Vagina (tissue), 2 donors: ENCODE results near the gene PIGV. TPM values are rescaled to one million over a fixed set of nuclear protein-coding genes. Genes with fewer than 3 reads are reported as not detected.

Experiments
- DNase-seq, 2 donors: peaks; one replicate each; pipeline ENCODE4 v3.0.0-alpha.2; 2017; ENCODE audit errors: extremely low spot score in 2 of 2
- H3K27ac ChIP-seq: fragments of 200-600 bp; sonication (generic); one replicate; pipeline ENCODE4 v1.5.1; 2019
- H3K27me3 ChIP-seq: fragments of 200-600 bp; sonication (generic); one replicate; pipeline ENCODE4 v1.5.1; 2019
- H3K36me3 ChIP-seq, 2 donors: fragments of 200-600 bp; sonication (generic); one replicate each; pipeline ENCODE4 v1.5.1; 2017 to 2019
- H3K4me1 ChIP-seq: fragments of 200-600 bp; sonication (generic); one replicate; pipeline ENCODE4 v1.5.1; 2019
- H3K4me3 ChIP-seq, 2 donors: fragments of 200-600 bp; sonication (generic); 1 replicate in 1 of 2; 2 replicates in 1 of 2; pipeline ENCODE4 v1.5.1; 2016 to 2019
- H3K9me3 ChIP-seq: fragments of 200-600 bp; sonication (generic); one replicate; pipeline ENCODE4 v1.5.1; 2019
- POLR2A ChIP-seq, 2 donors: fragments of 450-650 bp; IDR thresholded peaks; one replicate each; pipeline ENCODE4 v1.6.1; 2017; ENCODE audit warnings: antibody characterized with exemption in 2 of 2, mild to moderate bottlenecking in 2 of 2, moderate library complexity in 2 of 2
- POLR2AphosphoS5 ChIP-seq, 2 donors: sonication (generic); formaldehyde crosslinking; IDR thresholded peaks; one replicate each; pipeline ENCODE4 v1.9.0; 2017; ENCODE audit warnings: antibody characterized with exemption in 2 of 2, mild to moderate bottlenecking in 2 of 2, low read depth in 1 of 2; ENCODE audit not compliant: insufficient read depth in 1 of 2
- intact Hi-C: fragments of 100-400 bp; cut with DNase I; formaldehyde crosslinking; loops from one replicate; pipeline ENCODE4 v1.15.1; 2023
- total RNA-seq: library from RNA; depleted of rRNA; stranded (reverse); fragments of >200 nt; gene quantifications from one replicate; pipeline ENCODE4 v1.2.3, GENCODE V29; 2016
- TF ChIP-seq, protein P1 (sequence below), 3 experiments: fragments of 450-650 bp in 2 of 3; fragments of 200-600 bp in 1 of 3; sonication (generic) in 1 of 3; IDR thresholded peaks; one replicate each; pipeline ENCODE4 v1.5.1; 2017 to 2019; ENCODE audit warnings: antibody characterized with exemption in 3 of 3, mild to moderate bottlenecking in 2 of 3, moderate library complexity in 2 of 3

Gene PIGV
- total RNA-seq, 1 donor from 2014 or later, result 8.1 TPM

GRCh38 chr1:26788515-26788785 is 700 bp downstream of the PIGV start:
- TF ChIP-seq, protein P1, sequence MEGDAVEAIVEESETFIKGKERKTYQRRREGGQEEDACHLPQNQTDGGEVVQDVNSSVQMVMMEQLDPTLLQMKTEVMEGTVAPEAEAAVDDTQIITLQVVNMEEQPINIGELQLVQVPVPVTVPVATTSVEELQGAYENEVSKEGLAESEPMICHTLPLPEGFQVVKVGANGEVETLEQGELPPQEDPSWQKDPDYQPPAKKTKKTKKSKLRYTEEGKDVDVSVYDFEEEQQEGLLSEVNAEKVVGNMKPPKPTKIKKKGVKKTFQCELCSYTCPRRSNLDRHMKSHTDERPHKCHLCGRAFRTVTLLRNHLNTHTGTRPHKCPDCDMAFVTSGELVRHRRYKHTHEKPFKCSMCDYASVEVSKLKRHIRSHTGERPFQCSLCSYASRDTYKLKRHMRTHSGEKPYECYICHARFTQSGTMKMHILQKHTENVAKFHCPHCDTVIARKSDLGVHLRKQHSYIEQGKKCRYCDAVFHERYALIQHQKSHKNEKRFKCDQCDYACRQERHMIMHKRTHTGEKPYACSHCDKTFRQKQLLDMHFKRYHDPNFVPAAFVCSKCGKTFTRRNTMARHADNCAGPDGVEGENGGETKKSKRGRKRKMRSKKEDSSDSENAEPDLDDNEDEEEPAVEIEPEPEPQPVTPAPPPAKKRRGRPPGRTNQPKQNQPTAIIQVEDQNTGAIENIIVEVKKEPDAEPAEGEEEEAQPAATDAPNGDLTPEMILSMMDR (IDR thresholded peaks at IDR 0.05), result no peak
- no peak for TF ChIP-seq POLR2AphosphoS5 (IDR thresholded peaks at IDR 0.05; ENCODE audit: insufficient read depth in 1 of 2, low read depth in 1 of 2)
- TF ChIP-seq POLR2A (IDR thresholded peaks at IDR 0.05), result no peak
- DNase-seq, result no peak
- Histone ChIP-seq H3K27me3 (no peaks in the 10 kb centered on the region), H3K27ac (peak overlapping the region; percentile 97), H3K4me1 (peaks cover 44% of the 10 kb centered on the region), H3K9me3 (no peaks in the 10 kb centered on the region), H3K4me3 (peak overlapping the region; percentile 60 to 62), H3K36me3 (no peaks in the 10 kb centered on the region)
- intact Hi-C loops, result no loop called here

- Histone ChIP-seq H3K27me3 (no peaks in the 10 kb centered on the region), H3K27ac (peak overlapping the region; percentile 97), H3K36me3 (peaks cover 0 to 1% of the 10 kb centered on the region in 2 donors), H3K9me3 (no peaks in the 10 kb centered on the region), H3K4me3 (peak overlapping the region; percentile 60 to 62), H3K4me1 (peaks cover 38% of the 10 kb centered on the region)
- peak; percentile 40 to 91 for TF ChIP-seq POLR2AphosphoS5 (IDR thresholded peaks at IDR 0.05; ENCODE audit: insufficient read depth in 1 of 2, low read depth in 1 of 2)
- TF ChIP-seq, protein P1 (IDR thresholded peaks at IDR 0.05), result peak; percentile 91 to 98 (median 93)
- TF ChIP-seq POLR2A (IDR thresholded peaks at IDR 0.05), result no peak
- DNase-seq, result no peak
- intact Hi-C loops, result no loop called here
Measured at GRCh38 chr1:26788836-26789611, 1.3 kb downstream of the PIGV start.

DNA sequence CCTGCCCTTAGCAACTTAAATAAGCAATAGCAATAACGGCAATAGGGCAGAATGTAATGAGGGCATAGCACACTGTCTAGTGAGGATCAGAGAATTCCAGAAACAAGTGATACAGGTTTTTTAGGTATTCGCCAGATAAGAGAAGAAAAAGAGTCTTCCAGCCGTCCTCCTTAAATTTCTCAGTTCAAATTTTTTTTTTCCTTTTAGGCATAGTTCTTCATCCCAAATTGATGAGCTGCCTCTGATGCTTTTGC is 1.8 kb downstream of the PIGV start:
- TF ChIP-seq, protein P1 (IDR thresholded peaks at IDR 0.05), result no peak
- TF ChIP-seq POLR2A (IDR thresholded peaks at IDR 0.05) (no peak), POLR2AphosphoS5 (IDR thresholded peaks at IDR 0.05; ENCODE audit: insufficient read depth in 1 of 2, low read depth in 1 of 2) (no peak)
- Histone ChIP-seq H3K9me3 (no peaks in the 10 kb centered on the region), H3K4me1 (peaks cover 33% of the 10 kb centered on the region), H3K36me3 (peaks cover 0 to 6% of the 10 kb centered on the region in 2 donors), H3K4me3 (no peak overlapping the region), H3K27ac (no peak overlapping the region), H3K27me3 (no peaks in the 10 kb centered on the region)
- DNase-seq, result no peak
- intact Hi-C loops, result no loop called here

DNA sequence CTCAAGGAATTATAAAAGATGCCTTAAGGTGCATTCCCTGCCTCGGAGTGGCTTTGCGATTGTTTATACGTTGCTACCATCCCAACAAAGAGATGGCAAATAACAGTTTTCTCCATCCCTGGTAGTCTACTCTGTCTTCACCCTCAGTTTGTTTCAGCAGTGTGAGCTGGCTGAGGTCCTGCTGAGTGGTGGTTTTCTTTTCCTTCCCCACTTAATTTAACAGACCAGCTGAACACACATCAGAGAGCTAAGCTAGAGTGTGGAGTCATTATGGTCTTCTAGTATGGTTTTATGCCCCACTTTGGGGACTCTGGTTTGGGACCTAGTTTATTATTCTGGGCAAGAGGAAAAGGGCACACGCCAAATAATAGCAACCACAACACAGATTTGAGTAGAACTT is 2.2 kb downstream of the PIGV start:
- TF ChIP-seq POLR2AphosphoS5 (IDR thresholded peaks at IDR 0.05; ENCODE audit: insufficient read depth in 1 of 2, low read depth in 1 of 2) (no peak), POLR2A (IDR thresholded peaks at IDR 0.05) (no peak)
- TF ChIP-seq, protein P1 (IDR thresholded peaks at IDR 0.05), result no peak
- Histone ChIP-seq H3K36me3 (peaks cover 0 to 10% of the 10 kb centered on the region in 2 donors), H3K4me3 (no peak overlapping the region), H3K27ac (no peak overlapping the region), H3K4me1 (peaks cover 29% of the 10 kb centered on the region), H3K27me3 (no peaks in the 10 kb centered on the region), H3K9me3 (no peaks in the 10 kb centered on the region)
- no peak for DNase-seq
- intact Hi-C loops, result loop anchor here (5.0 kb wide), 1 partner anchor 188 kb away; no protein-coding TSS in a partner anchor

DNA sequence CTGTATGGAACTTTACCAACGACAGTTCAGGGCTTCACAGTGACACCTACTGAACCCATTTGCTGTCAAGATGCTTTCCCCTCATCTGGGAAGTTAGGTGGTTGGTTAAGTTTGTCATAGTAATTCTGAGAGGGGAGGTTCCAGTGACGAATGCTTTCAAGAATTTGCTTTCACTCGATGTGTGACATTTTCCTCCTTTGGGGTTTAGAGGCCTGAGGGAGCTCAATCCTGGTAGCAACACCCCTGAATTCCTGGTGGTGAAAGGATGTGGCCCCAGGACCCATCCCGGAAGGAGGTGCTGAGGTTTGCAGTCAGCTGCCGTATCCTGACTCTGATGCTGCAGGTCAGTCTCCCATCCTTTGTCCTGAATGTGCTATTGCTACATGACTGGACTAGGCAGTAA is 2.8 kb downstream of the PIGV start:
- H3K4me3 ChIP-seq, result no peak overlapping the region
- no peaks in the 10 kb centered on the region for H3K27me3 ChIP-seq
- H3K27ac ChIP-seq, result no peak overlapping the region
- DNase-seq, result no peak
- peaks cover 0 to 13% of the 10 kb centered on the region in 2 donors for H3K36me3 ChIP-seq
- TF ChIP-seq POLR2A (IDR thresholded peaks at IDR 0.05) (no peak), POLR2AphosphoS5 (IDR thresholded peaks at IDR 0.05; ENCODE audit: insufficient read depth in 1 of 2, low read depth in 1 of 2) (no peak)
- TF ChIP-seq, protein P1 (IDR thresholded peaks at IDR 0.05), result no peak
- peaks cover 23% of the 10 kb centered on the region for H3K4me1 ChIP-seq
- no peaks in the 10 kb centered on the region for H3K9me3 ChIP-seq
- intact Hi-C loops, result loop anchor here (5.0 kb wide), 1 partner anchor 188 kb away; no protein-coding TSS in a partner anchor
